Stomach (tissue), 9 donors: Measurements from ENCODE around the gene VPS8. TPM values are rescaled to one million over a fixed set of nuclear protein-coding genes. Genes with fewer than 3 reads are reported as not detected.

ENCODE experiments used
- DNase-seq, 2 donors: peaks; one replicate each; pipeline versions ENCODE4 v3.0.0 to v3.0.0-alpha.2; 2013 to 2019
- H3K27ac ChIP-seq, 5 donors: fragments of 200-600 bp in 4 of 5; sonication (generic) in 4 of 5; one replicate each; pipeline ENCODE4 v1.5.1; 2013 to 2019; ENCODE audit warnings: mild to moderate bottlenecking in 1 of 5, moderate library complexity in 1 of 5
- H3K27me3 ChIP-seq, 3 donors: fragments of 200-600 bp; sonication (generic); one replicate each; pipeline ENCODE4 v1.5.1; 2017 to 2019; ENCODE audit warnings: mixed run types in 1 of 3
- H3K36me3 ChIP-seq, 4 donors: fragments of 200-600 bp; sonication (generic); 1 replicate in 3 of 4; 2 replicates in 1 of 4; pipeline ENCODE4 v1.5.1; 2016 to 2019
- H3K4me1 ChIP-seq, 4 donors: fragments of 200-600 bp; sonication (generic); one replicate each; pipeline ENCODE4 v1.5.1; 2016 to 2019
- H3K4me3 ChIP-seq, 4 donors: fragments of 200-600 bp; sonication (generic) in 3 of 4; one replicate each; pipeline ENCODE4 v1.5.1; 2016 to 2019; ENCODE audit warnings: mild to moderate bottlenecking in 1 of 4
- H3K9me3 ChIP-seq, 4 donors: fragments of 200-600 bp; sonication (generic); one replicate each; pipeline ENCODE4 v1.5.1; 2016 to 2019
- CTCF ChIP-seq, 7 experiments: fragments of 450-650 bp in 4 of 7; fragments of 200-600 bp in 3 of 7; sonication (generic) in 3 of 7; IDR thresholded peaks; one replicate each; pipeline ENCODE4 v1.5.1; 2016 to 2019; ENCODE audit warnings: antibody characterized with exemption in 7 of 7, control low read depth in 2 of 7, mild to moderate bottlenecking in 1 of 7
- EP300 ChIP-seq: sonication (generic); formaldehyde crosslinking; IDR thresholded peaks from one replicate; pipeline ENCODE4 v1.6.1; 2017; ENCODE audit warnings: antibody characterized with exemption
- POLR2A ChIP-seq, 4 donors: fragments of 450-650 bp; IDR thresholded peaks; one replicate each; pipeline ENCODE4 v1.6.1; 2016; ENCODE audit warnings: antibody characterized with exemption in 4 of 4, control low read depth in 2 of 4, mild to moderate bottlenecking in 1 of 4, moderate library complexity in 1 of 4
- POLR2AphosphoS5 ChIP-seq, 3 donors: sonication (generic); formaldehyde crosslinking; IDR thresholded peaks; one replicate each; pipeline ENCODE4 v1.6.1; 2016; ENCODE audit warnings: antibody characterized with exemption in 3 of 3
- WGBS, 5 donors: extraction: QIAGEN DNeasy Blood & Tissue Kit in 3 of 5; methylation state at CpG; one replicate each; pipeline versions ENCODE4 v1.1.5 to v1.1.7; 2013 to 2018; 5-methylcytosine and 5-hydroxymethylcytosine counted together
- intact Hi-C: fragments of 100-400 bp; cut with DNase I; formaldehyde crosslinking; loops from one replicate; pipeline ENCODE4 v1.15.1; 2023; ENCODE audit warnings: low total_unique reads
- polyA plus RNA-seq, 3 donors: library from polyadenylated mRNA; stranded (reverse); fragments of 200-250 nt; gene quantifications; one replicate each; pipeline ENCODE4 v1.2.3, GENCODE V29; 2013
- total RNA-seq, 5 donors: library from RNA; depleted of rRNA; stranded (reverse); fragments of >200 nt; gene quantifications; one replicate each; pipeline versions ENCODE4 v1.1.0 to v1.2.3, GENCODE V29; 2014 to 2016
- donor health status: healthy with polysubstance abuse.
- donor health status: Bipolar disorder and iron deficiency.
- donor health status: healthy.

The VPS8 gene
- total and polyA plus RNA-seq, 8 donors: 7.5 to 126 (median 37.5) TPM

DNA sequence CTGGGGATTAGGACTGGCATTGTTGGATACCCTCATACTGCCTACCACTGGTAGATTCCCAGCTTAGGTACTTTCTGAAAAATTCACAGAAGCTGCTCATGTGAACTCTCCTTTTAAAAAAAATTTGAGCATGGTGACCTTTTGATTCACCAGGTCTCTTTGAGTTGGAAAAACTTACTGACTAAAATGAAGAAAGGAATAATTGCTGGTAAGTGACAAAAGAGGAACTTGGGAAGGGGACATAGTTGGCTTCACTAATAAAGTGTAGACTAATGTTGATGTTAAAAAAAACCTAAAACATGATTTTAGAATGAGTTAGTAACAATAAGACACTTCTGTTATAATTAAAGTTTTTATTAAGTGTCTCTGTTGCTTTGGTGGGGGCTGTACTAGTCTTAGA, 8.6 kb downstream of the VPS8 start:
- no peak overlapping the region for H3K27ac ChIP-seq
- DNase-seq: no peak
- H3K36me3 ChIP-seq: peaks cover 0 to 22% (median 13%) of the 10 kb centered on the region in 4 donors
- no peaks in the 10 kb centered on the region for H3K9me3 ChIP-seq
- no peaks in the 10 kb centered on the region for H3K27me3 ChIP-seq
- intact Hi-C loops: no loop called here
- TF ChIP-seq POLR2A (IDR thresholded peaks at IDR 0.05): no peak
- TF ChIP-seq POLR2AphosphoS5 (IDR thresholded peaks at IDR 0.05): no peak
- no peak for TF ChIP-seq EP300
- H3K4me3 ChIP-seq: no peak overlapping the region
- peaks cover 0 to 32% (median 10%) of the 10 kb centered on the region in 4 donors for H3K4me1 ChIP-seq

GRCh38 chr3:184821034-184821433, 9.1 kb downstream of the VPS8 start:
- intact Hi-C loops: no loop called here
- TF ChIP-seq CTCF (IDR thresholded peaks at IDR 0.05): no peak
- no peak for TF ChIP-seq POLR2AphosphoS5 (IDR thresholded peaks at IDR 0.05)
- no peak for TF ChIP-seq POLR2A (IDR thresholded peaks at IDR 0.05)
- TF ChIP-seq EP300: no peak
- Histone ChIP-seq H3K36me3 (peaks cover 0 to 25% (median 15%) of the 10 kb centered on the region in 4 donors), H3K27ac (no peak overlapping the region), H3K4me1 (peaks cover 0 to 32% (median 10%) of the 10 kb centered on the region in 4 donors), H3K9me3 (no peaks in the 10 kb centered on the region), H3K27me3 (no peaks in the 10 kb centered on the region), H3K4me3 (no peak overlapping the region)
- WGBS, 5 donors: 97 to 100% (median 99%) methylated on average over 4 of the region's 4 CpGs
- DNase-seq: no peak

GRCh38 chr3:184822081-184822480, 10.1 kb downstream of the VPS8 start:
- peaks cover 0 to 32% (median 10%) of the 10 kb centered on the region in 4 donors for H3K4me1 ChIP-seq
- peaks cover 0 to 26% (median 16%) of the 10 kb centered on the region in 4 donors for H3K36me3 ChIP-seq
- no peak overlapping the region for H3K27ac ChIP-seq
- intact Hi-C loops: no loop called here
- H3K4me3 ChIP-seq: no peak overlapping the region
- TF ChIP-seq POLR2AphosphoS5 (IDR thresholded peaks at IDR 0.05): no peak
- TF ChIP-seq POLR2A (IDR thresholded peaks at IDR 0.05): no peak
- no peak for TF ChIP-seq CTCF (IDR thresholded peaks at IDR 0.05)
- TF ChIP-seq EP300: no peak
- no peaks in the 10 kb centered on the region for H3K27me3 ChIP-seq
- DNase-seq: no peak
- no peaks in the 10 kb centered on the region for H3K9me3 ChIP-seq

GRCh38 chr3:184822654-184823053, 10.7 kb downstream of the VPS8 start:
- Histone ChIP-seq H3K4me1 (peaks cover 0 to 32% (median 10%) of the 10 kb centered on the region in 4 donors), H3K36me3 (peaks cover 0 to 27% (median 19%) of the 10 kb centered on the region in 4 donors), H3K27ac (no peak overlapping the region), H3K27me3 (no peaks in the 10 kb centered on the region), H3K4me3 (no peak overlapping the region), H3K9me3 (no peaks in the 10 kb centered on the region)
- intact Hi-C loops: no loop called here
- TF ChIP-seq EP300: no peak
- TF ChIP-seq POLR2AphosphoS5 (IDR thresholded peaks at IDR 0.05): no peak
- no peak for TF ChIP-seq POLR2A (IDR thresholded peaks at IDR 0.05)
- no peak for TF ChIP-seq CTCF (IDR thresholded peaks at IDR 0.05)
- 31 to 73% (median 47%) methylated on average over 1 of the region's 1 CpG for WGBS, 5 donors
- DNase-seq: no peak

DNA sequence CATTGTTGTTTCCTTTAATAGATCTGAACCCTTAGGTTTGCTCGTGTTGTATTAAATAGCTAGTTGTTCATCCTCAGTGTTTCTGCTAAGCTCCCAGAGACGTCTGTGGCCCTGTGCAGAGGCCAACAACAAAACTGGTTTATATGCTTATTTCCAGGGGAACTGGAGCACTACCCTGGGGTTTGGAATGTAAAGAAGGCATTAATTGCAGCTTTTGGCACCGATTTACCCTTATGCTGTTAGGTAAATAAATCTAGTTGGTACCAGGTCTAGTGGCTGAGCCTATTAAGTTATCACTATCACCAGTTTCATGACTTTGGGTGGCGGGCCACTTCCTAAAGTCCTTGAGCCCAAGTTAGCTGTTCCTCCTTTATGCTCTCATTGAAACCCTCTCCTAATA, 12.0 kb downstream of the VPS8 start:
- DNase-seq: no peak
- Histone ChIP-seq H3K27me3 (no peaks in the 10 kb centered on the region), H3K9me3 (no peaks in the 10 kb centered on the region), H3K36me3 (peaks cover 0 to 33% (median 31%) of the 10 kb centered on the region in 4 donors), H3K4me1 (peaks cover 0 to 32% (median 10%) of the 10 kb centered on the region in 4 donors), H3K4me3 (no peak overlapping the region), H3K27ac (no peak overlapping the region)
- TF ChIP-seq EP300: no peak
- no peak for TF ChIP-seq CTCF (IDR thresholded peaks at IDR 0.05)
- no peak for TF ChIP-seq POLR2AphosphoS5 (IDR thresholded peaks at IDR 0.05)
- TF ChIP-seq POLR2A (IDR thresholded peaks at IDR 0.05): no peak
- intact Hi-C loops: no loop called here
- WGBS, 5 donors: 38 to 63% (median 60%) methylated on average over 4 of the region's 4 CpGs
